GM20000 (cell line): ENCODE results near the gene ARNT2.

Source experiments
- DNase-seq: peaks from one replicate; pipeline ENCODE4 v3.0.0; 2012; ENCODE audit warnings: low spot score
- CTCF ChIP-seq: IDR thresholded peaks from 2 replicates; pipeline ENCODE4 v1.5.1; 2012; ENCODE audit warnings: mild to moderate bottlenecking, control low read depth; ENCODE audit errors: extremely low read depth, missing control alignments

ARNT2 gene

GRCh38 chr15:80478075-80478474, 73.9 kb downstream of the ARNT2 start:
- TF ChIP-seq CTCF = no peak
- no peak for DNase-seq

GRCh38 chr15:80479191-80479590, 75.0 kb downstream of the ARNT2 start:
- TF ChIP-seq CTCF = no peak
- DNase-seq = no peak

GRCh38 chr15:80480171-80480811, 76.1 kb downstream of the ARNT2 start:
- DNase-seq = no peak
- TF ChIP-seq CTCF = no peak

GRCh38 chr15:80480909-80481308, 76.7 kb downstream of the ARNT2 start:
- no peak for DNase-seq
- TF ChIP-seq CTCF = no peak

GRCh38 chr15:80482696-80483095, 78.5 kb downstream of the ARNT2 start:
- no peak for TF ChIP-seq CTCF
- DNase-seq = no peak

GRCh38 chr15:80483725-80484161, 79.6 kb downstream of the ARNT2 start:
- no peak for TF ChIP-seq CTCF
- no peak for DNase-seq

- TF ChIP-seq CTCF = no peak
These were observed 80.2 kb downstream of the ARNT2 start for GRCh38 chr15:80484333-80484864.

More at GRCh38 chr15:80484333-80484864, 80.2 kb downstream of the ARNT2 start:
- no peak for DNase-seq
